Liver (tissue), 9 donors: Measurements from ENCODE around the gene KCNJ10. TPM values are rescaled to one million over a fixed set of nuclear protein-coding genes. Genes with fewer than 3 reads are reported as not detected.

Source experiments
- DNase-seq: peaks from one replicate; pipeline ENCODE4 v3.0.0-alpha.2; 2017; ENCODE audit warnings: low spot score
- H3K27ac ChIP-seq, 2 donors: one replicate each; pipeline ENCODE4 v1.7.0; 2013; ENCODE audit warnings: inconsistent platforms in 2 of 2, low read length in 2 of 2, control low read depth in 1 of 2, low read depth in 1 of 2, mild to moderate bottlenecking in 1 of 2
- H3K27me3 ChIP-seq, 4 donors: one replicate each; pipeline versions ENCODE4 v1.6.1 to v1.7.0; 2013; ENCODE audit warnings: low read length in 3 of 4, inconsistent platforms in 1 of 4, mild to moderate bottlenecking in 1 of 4, moderate library complexity in 1 of 4; ENCODE audit not compliant: control insufficient read depth in 4 of 4, insufficient read depth in 4 of 4
- H3K36me3 ChIP-seq, 4 donors: one replicate each; pipeline versions ENCODE4 v1.6.1 to v1.7.0; 2013; ENCODE audit warnings: low read length in 3 of 4, mild to moderate bottlenecking in 3 of 4, low read depth in 1 of 4, moderate library complexity in 1 of 4; ENCODE audit not compliant: control insufficient read depth in 4 of 4, insufficient read depth in 3 of 4
- H3K4me1 ChIP-seq, 4 donors: one replicate each; pipeline versions ENCODE4 v1.6.1 to v1.7.0; 2013; ENCODE audit warnings: low read length in 3 of 4, mild to moderate bottlenecking in 3 of 4, moderate library complexity in 1 of 4; ENCODE audit not compliant: control insufficient read depth in 4 of 4, insufficient read depth in 4 of 4
- H3K4me3 ChIP-seq, 3 donors: one replicate each; pipeline versions ENCODE4 v1.6.1 to v1.7.0; 2013; ENCODE audit warnings: low read length in 3 of 3, control low read depth in 1 of 3, low read depth in 1 of 3, mild to moderate bottlenecking in 1 of 3
- H3K9ac ChIP-seq, 2 donors: one replicate each; pipeline ENCODE4 v1.7.0; 2013; ENCODE audit warnings: low read length in 2 of 2, mild to moderate bottlenecking in 2 of 2, moderate library complexity in 2 of 2, control low read depth in 1 of 2, low read depth in 1 of 2
- H3K9me3 ChIP-seq, 4 donors: one replicate each; pipeline versions ENCODE4 v1.6.1 to v1.7.0; 2013; ENCODE audit warnings: low read length in 3 of 4; ENCODE audit not compliant: control insufficient read depth in 4 of 4
- ATF3 ChIP-seq: IDR thresholded peaks from 2 replicates; pipeline ENCODE4 v1.6.1; 2016; ENCODE audit warnings: antibody characterized with exemption
- CTCF ChIP-seq: fragments of 150-350 bp; IDR thresholded peaks from 2 replicates; pipeline ENCODE4 v1.5.1; 2017; ENCODE audit warnings: improper control_type of control experiment, low read depth, low read length; ENCODE audit not compliant: missing input control
- EGR1 ChIP-seq, 2 donors: IDR thresholded peaks; 2 replicates each; pipeline ENCODE4 v1.6.1; 2016 to 2018; ENCODE audit warnings: antibody characterized with exemption in 2 of 2, low read depth in 2 of 2
- FOXA1 ChIP-seq: IDR thresholded peaks from 2 replicates; pipeline ENCODE4 v1.6.1; 2016; ENCODE audit warnings: antibody characterized with exemption
- FOXA2 ChIP-seq: IDR thresholded peaks from 2 replicates; pipeline ENCODE4 v1.6.1; 2016; ENCODE audit warnings: antibody characterized with exemption
- GABPA ChIP-seq, 2 donors: IDR thresholded peaks in 1 of 2; conservative IDR thresholded peaks in 1 of 2; 2 replicates each; pipeline ENCODE4 v1.6.1; 2016; ENCODE audit warnings: antibody characterized with exemption in 2 of 2, mild to moderate bottlenecking in 1 of 2, moderate library complexity in 1 of 2
- HNF4G ChIP-seq: IDR thresholded peaks from 2 replicates; pipeline ENCODE4 v1.6.1; 2016; ENCODE audit warnings: antibody characterized with exemption
- MAX ChIP-seq: IDR thresholded peaks from 2 replicates; pipeline ENCODE4 v1.6.1; 2016; ENCODE audit warnings: antibody characterized with exemption
- NR2F2 ChIP-seq: IDR thresholded peaks from 2 replicates; pipeline ENCODE4 v1.6.1; 2016; ENCODE audit warnings: antibody characterized with exemption
- RAD21 ChIP-seq, 2 donors: IDR thresholded peaks; 2 replicates each; pipeline ENCODE4 v1.6.1; 2016; ENCODE audit warnings: antibody characterized with exemption in 2 of 2, mild to moderate bottlenecking in 2 of 2
- REST ChIP-seq: IDR thresholded peaks from 2 replicates; pipeline ENCODE4 v1.6.1; 2016; ENCODE audit warnings: antibody characterized with exemption, mild to moderate bottlenecking
- RXRA ChIP-seq, 2 donors: IDR thresholded peaks; 2 replicates each; pipeline ENCODE4 v1.6.1; 2017 to 2018; ENCODE audit warnings: antibody characterized with exemption in 2 of 2, mild to moderate bottlenecking in 1 of 2
- SP1 ChIP-seq: IDR thresholded peaks from 2 replicates; pipeline ENCODE4 v1.6.1; 2018; ENCODE audit warnings: antibody characterized with exemption, mild to moderate bottlenecking
- TAF1 ChIP-seq: conservative IDR thresholded peaks from 2 replicates; pipeline ENCODE4 v1.6.1; 2016; ENCODE audit warnings: antibody characterized with exemption, mild to moderate bottlenecking
- YY1 ChIP-seq: IDR thresholded peaks from 2 replicates; pipeline ENCODE4 v1.6.1; 2016; ENCODE audit warnings: antibody characterized with exemption, mild to moderate bottlenecking
- ZBTB33 ChIP-seq: IDR thresholded peaks from 2 replicates; pipeline ENCODE4 v1.6.1; 2016; ENCODE audit warnings: antibody characterized with exemption
- WGBS: extraction: QIAGEN DNeasy Blood & Tissue Kit; methylation state at CpG from one replicate; pipeline ENCODE4 v1.1.7; 2013; 5-methylcytosine and 5-hydroxymethylcytosine counted together
- polyA plus RNA-seq, 2 donors: library from polyadenylated mRNA; stranded (reverse) in 1 of 2; unstranded in 1 of 2; fragments of 200-250 nt in 1 of 2; fragments of >200 nt in 1 of 2; fragmentation: Nextera tagmentation in 1 of 2; extraction: Ambion mirVana in 1 of 2; gene quantifications; one replicate each; pipeline versions ENCODE4 v1.2.1 to v1.2.3, GENCODE V29; 2013 to 2015
- total RNA-seq, 2 donors: library from RNA; depleted of rRNA; stranded (reverse); fragments of >200 nt; gene quantifications; one replicate each; pipeline ENCODE4 v1.2.3, GENCODE V29; 2014
- donor health status: healthy.
- donor health status: healthy.
- donor health status: healthy.
- donor health status: healthy.
- donor health status: healthy.

The KCNJ10 gene
- total and polyA plus RNA-seq, 4 donors: 0.48 to 1.6 (median 0.52) TPM

GRCh38 chr1:160030657-160031364 lies 39.1 kb downstream of the KCNJ10 start:
- Histone ChIP-seq H3K9me3 (no peaks in the 10 kb centered on the region), H3K4me1 (peaks cover 1 to 22% (median 11%) of the 10 kb centered on the region in 4 donors), H3K27me3 (no peaks in the 10 kb centered on the region), H3K36me3 (no peaks in the 10 kb centered on the region), H3K4me3 (peak overlapping the region; percentile 89 to 98 (median 96)), H3K9ac (peak overlapping the region; percentile 80 to 94), H3K27ac (peak overlapping the region; percentile 70 to 75)
- TF ChIP-seq HNF4G (no peak), GABPA (IDR thresholded peaks at IDR 0.05 in 1 of 2, conservative IDR thresholded peaks at IDR 0.05 in 1 of 2) (peak in 1 of 2 donors; percentile 49), ATF3 (no peak), FOXA2 (no peak)
- 5% methylated on average over 23 of the region's 23 CpGs for WGBS
- no peak for DNase-seq

- Histone ChIP-seq H3K4me3 (no peak overlapping the region), H3K9ac (no peak overlapping the region), H3K4me1 (peaks cover 3 to 39% (median 20%) of the 10 kb centered on the region in 4 donors), H3K27me3 (no peaks in the 10 kb centered on the region), H3K27ac (no peak overlapping the region), H3K36me3 (no peaks in the 10 kb centered on the region), H3K9me3 (no peaks in the 10 kb centered on the region)
- TF ChIP-seq YY1: no peak
- TF ChIP-seq FOXA2: no peak
- no peak for TF ChIP-seq FOXA1
- no peak for TF ChIP-seq RAD21 (IDR thresholded peaks at IDR 0.05)
- no peak for TF ChIP-seq ZBTB33
- no peak for TF ChIP-seq SP1
- TF ChIP-seq TAF1: no peak
- no peak for TF ChIP-seq CTCF
- TF ChIP-seq HNF4G: no peak
- TF ChIP-seq ATF3: no peak
- no peak for TF ChIP-seq GABPA (IDR thresholded peaks at IDR 0.05 in 1 of 2, conservative IDR thresholded peaks at IDR 0.05 in 1 of 2)
- TF ChIP-seq NR2F2: no peak
- no peak for TF ChIP-seq RXRA (IDR thresholded peaks at IDR 0.05)
- no peak for TF ChIP-seq REST
- no peak for TF ChIP-seq MAX
- no peak for TF ChIP-seq EGR1 (IDR thresholded peaks at IDR 0.05; ENCODE audit: low read depth in 2 of 2)
- DNase-seq: no peak
These were observed 41.5 kb downstream of the KCNJ10 start for GRCh38 chr1:160028426-160028825.
